Activated T-cell treated with anti-CD3 and anti-CD28 coated beads, Interleukin-2, amount 50 U/mL, for 4 hours (primary cell): ENCODE data around the gene SF3B6. TPM values are rescaled to one million over a fixed set of nuclear protein-coding genes. Genes with fewer than 3 reads are reported as not detected.
A peak's percentile ranks its signal among the peaks of the same experiment; 100 is the strongest.
"Not testable (repeated sequence)": the region's sequence is repeated elsewhere in the genome, so short reads cannot be mapped to it uniquely, and the experiment has no call there.

ENCODE experiments used
- ATAC-seq, 2 donors: fragments of 200-7000 bp; cut with Tn5 transposase; one replicate each; pipeline ENCODE4 v1.10.0; 2021
- DNase-seq: peaks from one replicate; pipeline ENCODE4 v3.0.0-alpha.2; 2020
- H3K27me3 Mint-ChIP-seq: one replicate; pipeline ENCODE4 v1.8.0; 2021; ENCODE audit warnings: low read depth, mixed read lengths
- H3K36me3 Mint-ChIP-seq: one replicate; pipeline ENCODE4 v1.8.0; 2022; ENCODE audit warnings: mixed read lengths; ENCODE audit not compliant: insufficient read depth
- H3K4me1 Mint-ChIP-seq: one replicate; pipeline ENCODE4 v1.8.0; 2021; ENCODE audit warnings: low read depth, mixed read lengths
- H3K4me3 Mint-ChIP-seq: one replicate; pipeline ENCODE4 v1.8.0; 2021; ENCODE audit warnings: mild to moderate bottlenecking, moderate library complexity, mixed read lengths
- H3K9me3 Mint-ChIP-seq: one replicate; pipeline ENCODE4 v1.8.0; 2021; ENCODE audit warnings: mixed read lengths
- total RNA-seq, 3 donors: library from RNA; stranded (reverse); gene quantifications; one replicate each; pipeline ENCODE4 v1.2.1, GENCODE V29; 2021

The SF3B6 gene, protein sequence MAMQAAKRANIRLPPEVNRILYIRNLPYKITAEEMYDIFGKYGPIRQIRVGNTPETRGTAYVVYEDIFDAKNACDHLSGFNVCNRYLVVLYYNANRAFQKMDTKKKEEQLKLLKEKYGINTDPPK
- 100 to 1,000 TPM; 146 to 159 (median 147) TPM for total RNA-seq

DNA sequence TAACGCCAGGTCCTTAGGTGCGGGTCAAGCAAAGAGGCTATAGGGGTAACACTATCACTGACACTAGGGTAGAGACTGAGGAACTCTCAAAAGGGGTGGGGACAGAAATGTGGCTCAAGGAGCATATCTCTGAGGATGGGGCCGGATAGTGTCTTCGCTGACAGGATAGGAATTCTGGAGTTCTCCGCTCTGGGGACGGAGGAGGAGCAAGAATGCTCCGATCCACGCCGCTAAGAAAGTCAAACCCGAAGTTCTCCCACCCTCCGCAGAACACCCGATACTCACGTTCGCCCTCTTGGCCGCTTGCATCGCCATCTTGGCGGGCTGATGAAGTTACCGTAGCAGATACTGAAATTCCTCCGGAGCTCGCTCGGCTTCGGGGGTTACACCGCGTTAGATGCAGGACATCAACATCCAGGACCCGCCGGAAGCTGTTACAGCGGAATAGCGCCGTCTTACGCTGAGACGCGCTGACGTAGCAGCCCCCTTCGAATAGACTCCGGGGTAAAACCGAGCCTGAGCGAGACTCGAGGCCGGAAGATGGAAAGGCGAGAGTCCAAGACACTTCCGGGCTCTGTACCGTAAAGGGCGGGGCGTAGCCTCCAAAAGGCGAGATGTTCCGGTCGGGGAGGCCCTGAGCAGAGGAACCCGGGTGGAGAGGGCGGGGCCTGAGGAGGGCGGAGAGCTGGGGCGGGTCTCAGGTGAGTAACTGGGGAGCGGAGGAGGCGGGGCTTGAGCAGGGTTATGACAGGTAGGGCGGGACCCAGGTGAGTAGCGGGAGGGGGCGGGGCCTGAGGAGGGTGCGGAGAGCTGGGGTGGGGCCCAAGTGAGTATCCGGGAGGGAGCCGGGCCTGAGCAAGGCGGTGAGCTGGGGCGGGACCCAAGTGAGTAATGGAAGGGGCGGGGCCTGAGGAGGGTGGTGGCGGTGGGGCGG, at the start of gene SF3B6:
Gene SF3B6, minus strand, starts transcription at position 412 of the 934 bp plus-strand sequence. Its CDS starts 97 bp downstream, at position 315.
- peak; percentile 100 for DNase-seq
- peaks cover 18% of the 10 kb centered on the region for H3K36me3 Mint-ChIP-seq

DNA sequence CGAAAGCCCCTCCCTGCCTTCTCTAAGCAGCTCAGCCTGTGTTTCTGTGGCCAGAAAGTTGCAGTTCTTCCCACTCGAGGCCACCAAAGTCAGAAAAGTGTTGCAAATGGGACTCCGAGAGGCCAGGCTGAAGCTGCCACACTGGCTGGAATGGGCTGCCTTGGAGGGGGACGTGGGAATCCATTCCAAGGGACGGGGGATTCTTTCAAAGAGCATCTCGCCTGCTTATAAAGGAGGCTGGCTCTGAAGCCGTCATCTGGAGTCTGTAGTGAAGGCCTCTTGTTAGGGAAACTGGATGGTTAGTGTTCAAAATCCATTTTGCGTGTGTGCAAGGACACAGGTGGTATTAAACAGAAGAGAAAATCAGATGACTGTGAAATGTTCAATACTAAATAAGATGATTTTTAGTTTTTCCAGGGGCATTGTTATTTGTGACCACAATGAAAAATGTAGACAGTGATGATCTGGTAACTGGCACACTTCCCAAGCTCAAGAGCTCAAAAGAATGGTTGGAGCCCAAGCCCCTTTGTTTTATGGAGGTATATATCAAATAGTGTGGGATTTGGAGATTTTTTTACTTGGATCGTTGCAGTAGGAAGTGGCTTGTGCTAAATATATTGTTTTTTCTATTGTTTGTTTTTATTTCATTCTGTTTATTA, 47.9 kb upstream of the SF3B6 start:
- Mint-ChIP-seq H3K27me3 (no peaks in the 10 kb centered on the region), H3K4me3 (peak overlapping the region; percentile 71), H3K36me3 (no peaks in the 10 kb centered on the region), H3K9me3 (no peaks in the 10 kb centered on the region), H3K4me1 (peaks cover 11% of the 10 kb centered on the region)
- ATAC-seq (no peak), DNase-seq (no peak)

More for the DNA sequence above, at the start of gene SF3B6:
- peak; percentile 90 to 91 for ATAC-seq
- Mint-ChIP-seq H3K27me3 (no peaks in the 10 kb centered on the region), H3K4me1 (peaks cover 24% of the 10 kb centered on the region), H3K4me3 (peak within 1 kb of the TSS; percentile 92), H3K9me3 (no peaks in the 10 kb centered on the region)

DNA sequence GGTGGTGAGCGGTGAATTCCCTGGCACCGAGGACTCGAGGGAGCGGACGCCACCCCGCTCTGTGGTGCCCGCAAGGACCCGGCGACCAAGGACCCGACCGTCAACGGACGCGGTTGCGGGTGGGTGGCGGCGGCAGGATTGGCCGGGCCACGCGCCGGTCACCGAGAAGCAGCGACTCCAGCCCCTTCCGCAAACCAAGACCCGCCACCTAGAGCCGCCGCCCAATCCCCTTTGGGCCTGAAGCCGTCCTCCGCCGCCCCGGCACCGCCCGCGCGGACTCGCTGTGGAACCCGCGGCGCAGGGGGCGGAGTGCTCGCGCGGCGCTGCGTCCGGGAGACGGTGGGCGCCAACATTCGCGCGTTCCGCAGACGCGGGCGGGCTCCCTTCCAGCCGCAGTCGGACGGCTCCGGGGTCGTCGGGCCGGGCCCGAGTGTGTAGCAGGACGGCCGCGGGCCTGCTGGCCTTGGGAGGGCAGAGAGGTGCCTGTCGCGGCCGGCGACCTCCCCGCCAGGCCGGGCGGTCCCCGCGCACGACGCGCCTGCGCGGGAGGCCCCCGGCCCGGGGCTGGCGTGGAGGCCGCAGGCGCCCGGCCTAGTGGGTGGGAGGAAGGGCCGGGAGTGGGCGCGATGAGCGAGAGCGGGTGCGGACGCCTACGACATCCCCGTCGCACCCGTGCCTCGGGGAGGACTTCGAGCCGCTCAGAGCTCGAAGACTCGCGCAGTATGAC, 47.2 kb upstream of the SF3B6 start, which contains the start of the genes FAM228B and PFN4:
Gene FAM228B, plus strand, starts transcription at position 275 of the 727 bp plus-strand sequence. CDS start 893 bp downstream, outside the sequence.
Gene PFN4, minus strand, starts transcription at position 140 of the 727 bp plus-strand sequence. CDS start 799 bp downstream, outside the sequence.
- DNase-seq (peak; percentile 42), ATAC-seq (peak; percentile 94 to 96)
- Mint-ChIP-seq H3K4me1 (peaks cover 11% of the 10 kb centered on the region), H3K4me3 (peak within 1 kb of the TSS; percentile 82), H3K27me3 (no peaks in the 10 kb centered on the region), H3K36me3 (no peaks in the 10 kb centered on the region), H3K9me3 (no peaks in the 10 kb centered on the region)

DNA sequence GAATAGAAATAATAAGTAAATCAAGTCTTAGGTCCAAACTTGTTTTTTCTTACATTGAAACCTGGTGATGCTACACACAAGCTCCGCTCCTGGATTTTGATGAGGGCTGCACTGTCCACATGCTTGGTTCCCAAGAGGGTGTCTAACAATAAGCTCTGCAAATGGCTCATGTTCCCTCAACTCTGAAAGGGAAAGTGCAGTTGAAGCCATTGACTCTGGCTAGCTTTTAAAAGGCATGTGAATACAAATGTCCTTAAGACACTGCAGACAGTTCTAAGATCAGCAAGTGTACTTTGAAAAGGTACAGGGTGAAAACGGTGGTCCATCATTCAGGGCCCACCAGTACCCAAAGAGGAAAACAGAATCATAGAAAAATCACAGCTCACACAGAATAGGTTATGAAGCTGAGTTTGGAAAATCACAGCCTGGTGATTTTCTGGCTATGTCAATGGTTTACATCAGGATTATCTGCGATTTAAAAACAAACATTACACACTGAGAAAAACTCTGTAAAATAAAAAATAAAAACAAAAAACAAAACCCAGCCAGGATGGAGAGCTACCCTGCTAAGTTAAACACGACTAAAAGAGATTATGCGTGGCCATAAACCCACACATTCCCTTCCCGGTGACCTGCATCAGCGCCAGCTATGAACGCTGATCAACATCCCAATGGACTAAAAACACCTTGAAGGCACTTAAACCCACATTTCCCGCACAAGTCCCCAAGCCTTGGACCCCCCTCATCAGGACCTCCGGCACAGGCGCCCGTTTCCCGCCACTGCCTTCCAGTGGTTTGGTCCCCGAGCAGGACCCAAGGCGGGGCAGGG, 46.5 kb upstream of the SF3B6 start:
- no peak for DNase-seq
- H3K4me3 Mint-ChIP-seq = peak overlapping the region; percentile 82
- no peak for ATAC-seq
- H3K36me3 Mint-ChIP-seq = no peaks in the 10 kb centered on the region
- H3K27me3 Mint-ChIP-seq = no peaks in the 10 kb centered on the region
- no peaks in the 10 kb centered on the region for H3K9me3 Mint-ChIP-seq
- peaks cover 11% of the 10 kb centered on the region for H3K4me1 Mint-ChIP-seq

DNA sequence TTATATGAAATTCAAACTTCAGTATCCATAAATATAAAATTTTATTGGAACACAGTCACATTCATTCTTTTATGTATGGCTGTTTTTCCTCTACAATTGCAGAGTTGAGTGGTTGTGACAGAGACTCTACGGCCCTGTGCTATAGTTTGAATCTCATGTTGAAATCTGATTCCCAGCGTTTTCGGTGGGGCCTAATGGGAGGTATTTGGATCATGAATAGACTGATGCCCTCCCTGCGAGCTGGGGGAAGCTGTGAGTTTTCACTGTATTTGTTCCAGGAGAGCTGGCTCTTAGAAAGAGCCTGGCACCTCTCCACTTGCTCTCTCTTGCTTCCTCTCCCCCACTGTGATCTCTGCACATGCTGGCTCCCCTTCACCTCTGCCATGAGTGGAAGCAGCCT, 45.3 kb upstream of the SF3B6 start:
- no peak for DNase-seq
- Mint-ChIP-seq H3K4me3 (no peak overlapping the region), H3K36me3 (no peaks in the 10 kb centered on the region), H3K4me1 (peaks cover 11% of the 10 kb centered on the region), H3K9me3 (no peaks in the 10 kb centered on the region), H3K27me3 (no peaks in the 10 kb centered on the region)
- ATAC-seq = no peak

DNA sequence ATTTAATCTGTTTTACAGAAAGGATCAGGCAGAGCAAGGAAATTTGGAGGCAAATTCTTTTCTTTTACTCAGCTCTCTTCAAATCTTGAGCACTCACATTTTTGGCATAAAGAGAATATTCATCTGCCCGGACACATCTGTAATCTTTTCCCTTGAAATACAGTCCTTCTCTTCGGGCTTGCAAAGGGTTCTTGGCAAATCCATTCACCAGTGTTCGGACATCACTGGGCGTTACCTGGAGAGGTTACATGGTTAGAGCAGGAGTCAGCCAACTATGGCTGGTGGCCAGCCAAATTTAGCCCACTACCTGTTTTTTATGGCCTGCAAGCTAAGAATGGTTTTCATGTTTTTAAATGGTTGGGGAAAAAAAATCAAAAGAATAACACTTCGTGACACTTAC, 44.9 kb upstream of the SF3B6 start:
- Mint-ChIP-seq H3K27me3 (no peaks in the 10 kb centered on the region), H3K4me3 (no peak overlapping the region), H3K9me3 (no peaks in the 10 kb centered on the region), H3K36me3 (no peaks in the 10 kb centered on the region), H3K4me1 (peaks cover 11% of the 10 kb centered on the region)
- no peak for ATAC-seq
- DNase-seq = no peak

DNA sequence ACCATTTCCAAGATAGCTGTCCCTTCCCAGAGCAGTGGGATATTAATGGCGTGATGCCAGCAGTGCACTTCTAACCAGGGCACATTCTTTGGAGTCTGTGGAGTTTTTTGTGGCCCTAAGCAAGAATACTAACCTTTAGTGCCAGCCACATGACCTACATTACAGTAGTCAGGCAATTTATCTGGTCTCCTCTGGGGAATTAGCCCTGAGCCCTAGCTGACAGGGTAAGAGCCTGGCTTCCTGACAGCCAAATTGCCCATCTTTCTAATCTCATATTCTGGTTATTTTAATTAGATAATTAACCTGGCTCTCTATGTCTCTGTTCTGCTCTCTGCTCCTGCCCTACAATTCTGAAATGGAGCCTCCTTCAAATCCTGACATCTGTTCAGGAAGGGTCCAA, 41.8 kb upstream of the SF3B6 start:
- Mint-ChIP-seq H3K27me3 (no peaks in the 10 kb centered on the region), H3K4me3 (no peak overlapping the region), H3K9me3 (no peaks in the 10 kb centered on the region), H3K36me3 (peaks cover 3% of the 10 kb centered on the region), H3K4me1 (peaks cover 4% of the 10 kb centered on the region)
- ATAC-seq (no peak), DNase-seq (no peak)

DNA sequence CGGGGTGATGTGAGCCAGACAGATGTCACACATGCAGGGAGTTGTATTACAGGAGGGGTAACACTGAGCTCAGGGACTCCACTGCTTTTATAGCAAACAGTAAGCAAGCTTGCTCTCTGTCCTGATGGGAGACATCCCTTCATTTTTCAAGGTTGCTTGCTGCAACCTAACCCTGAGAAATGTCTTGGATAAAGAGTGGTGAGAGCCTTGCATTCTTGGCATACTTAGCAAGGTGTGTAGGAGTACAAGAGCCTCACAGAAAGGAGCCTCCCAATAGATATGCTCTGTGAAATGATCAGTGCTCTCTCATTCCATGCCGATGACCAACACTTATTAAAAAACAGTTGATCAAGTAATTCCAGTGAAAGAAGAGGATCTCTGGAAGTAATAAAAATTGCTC, 38.9 kb upstream of the SF3B6 start:
- Mint-ChIP-seq H3K9me3 (peaks cover under 1% of the 10 kb centered on the region), H3K27me3 (no peaks in the 10 kb centered on the region), H3K4me1 (no peaks in the 10 kb centered on the region), H3K36me3 (peaks cover 6% of the 10 kb centered on the region), H3K4me3 (no peak overlapping the region)
- ATAC-seq = no peak
- no peak for DNase-seq

DNA sequence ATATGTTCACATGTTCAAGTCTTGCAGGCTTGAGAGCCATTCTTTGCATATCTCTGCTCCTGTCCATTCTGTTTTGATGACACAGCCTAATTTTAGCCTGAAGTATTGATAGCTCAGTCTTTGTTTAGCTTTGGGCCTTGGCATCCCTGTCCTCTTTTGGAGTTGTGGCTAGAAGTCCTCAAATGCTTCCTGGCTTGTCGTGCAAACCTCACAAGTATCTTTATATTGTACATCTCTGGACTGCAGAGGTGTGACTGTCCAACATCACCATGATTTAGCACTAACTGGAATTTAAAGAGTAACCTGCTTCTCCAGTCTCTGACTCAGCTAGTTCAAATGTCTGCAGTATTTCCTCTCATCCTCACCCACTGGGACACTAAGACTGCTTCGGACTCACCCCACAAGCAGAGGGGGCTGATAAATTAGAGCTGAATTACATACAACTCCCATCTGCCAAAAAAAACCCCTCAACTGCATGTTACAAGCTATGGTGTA, 35.3 kb upstream of the SF3B6 start:
- ATAC-seq (no peak), DNase-seq (no peak)
- Mint-ChIP-seq H3K4me3 (no peak overlapping the region), H3K9me3 (peaks cover 30% of the 10 kb centered on the region), H3K36me3 (peaks cover 6% of the 10 kb centered on the region), H3K27me3 (no peaks in the 10 kb centered on the region), H3K4me1 (no peaks in the 10 kb centered on the region)

DNA sequence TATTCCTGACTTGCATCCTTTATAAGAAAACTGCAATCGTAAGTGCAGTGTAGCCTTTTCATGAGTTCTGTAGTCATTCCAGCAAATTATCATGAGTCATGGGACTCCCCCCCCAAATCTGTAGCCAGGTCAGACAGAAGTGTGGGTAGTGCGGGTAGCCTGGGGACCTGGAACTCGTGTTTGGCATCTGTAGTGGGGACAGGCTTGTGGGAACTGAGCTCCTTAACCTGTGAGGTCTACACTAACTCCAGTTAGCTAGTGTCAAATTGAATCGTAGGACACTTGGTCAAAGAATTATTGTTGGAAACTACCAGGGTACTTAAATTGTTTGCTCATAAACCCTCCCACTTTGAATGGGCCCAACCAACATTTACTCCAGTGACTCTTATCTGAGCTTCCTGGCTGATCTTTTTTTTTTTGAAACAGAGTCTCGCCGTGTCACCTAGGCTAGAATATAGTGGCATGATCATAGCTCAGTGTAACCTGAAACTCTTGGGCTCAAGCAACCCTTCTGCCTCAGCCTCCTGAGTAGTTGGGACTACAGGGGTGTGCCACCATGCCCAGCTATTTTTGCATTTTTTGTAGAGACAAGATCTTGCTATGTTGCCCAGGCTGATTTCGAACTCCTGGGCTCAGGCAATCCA, 34.7 kb upstream of the SF3B6 start:
- DNase-seq (no peak), ATAC-seq (no peak)
- no peak overlapping the region for H3K4me3 Mint-ChIP-seq
- H3K36me3 Mint-ChIP-seq = peaks cover 6% of the 10 kb centered on the region
- peaks cover 32% of the 10 kb centered on the region for H3K9me3 Mint-ChIP-seq
- H3K4me1 Mint-ChIP-seq = no peaks in the 10 kb centered on the region
- no peaks in the 10 kb centered on the region for H3K27me3 Mint-ChIP-seq

DNA sequence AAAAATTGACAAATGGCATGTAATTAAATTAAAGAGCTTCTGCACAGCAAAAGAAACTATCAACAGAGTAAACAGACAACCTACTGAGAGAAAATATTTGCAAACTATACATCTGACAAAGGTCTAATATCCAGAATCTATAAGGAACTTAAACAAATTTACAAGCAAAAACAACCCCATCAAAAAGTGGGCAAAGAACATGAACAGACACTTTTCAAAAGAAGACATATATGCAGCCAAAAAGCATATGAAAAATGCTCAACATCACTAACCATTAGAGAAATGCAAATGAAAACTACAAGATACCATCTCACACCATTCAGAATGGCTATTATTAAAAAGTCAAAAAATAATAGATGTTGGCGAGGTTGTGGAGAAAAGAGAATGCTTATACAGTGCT, 33.3 kb upstream of the SF3B6 start:
- not testable (repeated sequence) for DNase-seq, H3K4me3 Mint-ChIP-seq, H3K4me1 Mint-ChIP-seq, H3K36me3 Mint-ChIP-seq, H3K27me3 Mint-ChIP-seq, ATAC-seq
- H3K9me3 Mint-ChIP-seq = peaks cover 39% of the 10 kb centered on the region

DNA sequence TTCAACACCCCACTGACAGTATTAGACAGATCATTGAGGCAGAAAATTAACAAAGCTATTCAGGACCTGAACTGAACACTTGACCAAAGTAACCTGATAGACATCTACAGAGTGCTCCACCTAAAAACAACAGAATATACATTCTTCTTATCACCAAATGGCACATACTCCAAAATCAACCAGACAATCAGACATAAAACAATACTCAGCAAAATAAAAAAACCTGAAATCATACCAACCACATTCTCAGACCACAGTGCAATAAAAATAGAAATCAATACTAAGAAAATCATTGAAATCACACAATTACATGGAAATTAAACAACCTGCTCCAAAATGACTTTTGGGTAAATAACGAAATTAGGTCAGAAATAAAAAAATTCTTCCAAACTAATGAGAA, 31.2 kb upstream of the SF3B6 start:
- no peaks in the 10 kb centered on the region for H3K27me3 Mint-ChIP-seq
- peaks cover 6% of the 10 kb centered on the region for H3K36me3 Mint-ChIP-seq
- H3K4me1 Mint-ChIP-seq = no peaks in the 10 kb centered on the region
- H3K9me3 Mint-ChIP-seq = peaks cover 39% of the 10 kb centered on the region
- DNase-seq = no peak
- ATAC-seq = no peak
- no peak overlapping the region for H3K4me3 Mint-ChIP-seq

DNA sequence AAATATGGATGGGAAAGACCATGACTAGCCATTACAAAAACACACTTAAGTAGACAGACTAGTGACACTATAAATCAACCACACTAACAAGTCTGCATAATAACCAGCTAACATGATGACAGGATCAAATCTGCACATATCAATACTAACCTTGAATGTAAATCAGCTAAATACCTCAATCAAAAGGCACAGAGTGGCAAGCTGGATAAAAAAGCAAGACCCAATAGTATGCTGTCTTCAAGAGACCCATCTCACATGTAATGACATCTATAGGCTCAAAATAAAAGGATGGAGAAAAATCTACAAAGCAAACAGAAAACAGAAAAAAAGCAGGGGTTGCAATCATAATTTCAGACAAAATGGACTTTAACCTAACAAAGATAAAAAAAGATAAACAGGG, 30.7 kb upstream of the SF3B6 start:
- ATAC-seq (no peak), DNase-seq (no peak)
- Mint-ChIP-seq H3K27me3 (no peaks in the 10 kb centered on the region), H3K9me3 (peaks cover 39% of the 10 kb centered on the region), H3K4me3 (no peak overlapping the region), H3K36me3 (peaks cover 6% of the 10 kb centered on the region), H3K4me1 (no peaks in the 10 kb centered on the region)
